Measurements from ENCODE around the gene HEG1.

The HEG1 gene

DNA sequence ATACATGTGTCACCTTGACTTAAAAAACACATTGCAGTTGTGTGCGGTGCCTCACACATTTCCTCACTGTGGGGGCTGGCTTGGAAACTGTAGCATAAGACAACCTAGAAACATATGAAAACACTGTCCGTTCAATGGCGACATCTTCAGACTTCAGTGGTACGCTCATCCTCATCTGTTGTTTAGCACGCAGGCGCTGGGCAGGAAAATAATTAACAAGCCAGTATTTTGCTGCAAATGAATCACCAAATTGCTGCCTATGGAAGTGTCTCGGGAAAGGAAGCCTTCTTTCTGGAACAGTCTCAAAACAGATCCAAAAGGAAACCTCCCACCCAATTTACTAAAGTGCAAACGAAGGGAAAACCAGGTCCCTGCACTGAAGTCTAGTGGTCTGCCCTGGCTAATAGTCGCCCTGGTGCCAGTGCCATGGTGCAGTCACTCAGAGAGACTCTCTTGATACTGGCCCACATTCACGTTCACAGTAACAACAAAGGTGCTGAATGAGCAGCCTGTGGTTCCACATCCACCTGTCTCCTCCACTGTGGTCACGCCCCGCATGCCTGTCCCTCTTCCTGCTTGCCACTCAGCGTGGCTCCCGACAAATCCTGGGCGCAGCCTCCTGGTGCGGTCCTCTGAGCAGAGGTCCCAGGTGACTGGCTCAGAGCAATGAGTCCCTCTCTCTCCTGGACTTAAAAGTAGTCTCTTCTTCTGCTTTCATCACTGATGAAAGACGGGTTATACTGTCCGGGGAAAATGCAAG is 85.7 kb downstream of the HEG1 start:
- H3K27me3 ChIP-seq (ENCODE audit: control insufficient read depth, insufficient read depth, low read length) = no peaks in the 10 kb centered on the region
- H3K4me1 ChIP-seq = no peaks in the 10 kb centered on the region
- H3K9ac ChIP-seq = no peak overlapping the region
- H3K27ac ChIP-seq = no peak overlapping the region
- no peaks in the 10 kb centered on the region for H3K36me3 ChIP-seq (ENCODE audit: control insufficient read depth, insufficient read depth, low read length)
- H3K9me3 ChIP-seq (ENCODE audit: control insufficient read depth, low read length) = no peaks in the 10 kb centered on the region
- no peaks in the 10 kb centered on the region for H3K79me2 ChIP-seq
- no peak overlapping the region for H2AFZ ChIP-seq
- no peak overlapping the region for H3K4me2 ChIP-seq (ENCODE audit: low read length)
- TF ChIP-seq, protein P1, sequence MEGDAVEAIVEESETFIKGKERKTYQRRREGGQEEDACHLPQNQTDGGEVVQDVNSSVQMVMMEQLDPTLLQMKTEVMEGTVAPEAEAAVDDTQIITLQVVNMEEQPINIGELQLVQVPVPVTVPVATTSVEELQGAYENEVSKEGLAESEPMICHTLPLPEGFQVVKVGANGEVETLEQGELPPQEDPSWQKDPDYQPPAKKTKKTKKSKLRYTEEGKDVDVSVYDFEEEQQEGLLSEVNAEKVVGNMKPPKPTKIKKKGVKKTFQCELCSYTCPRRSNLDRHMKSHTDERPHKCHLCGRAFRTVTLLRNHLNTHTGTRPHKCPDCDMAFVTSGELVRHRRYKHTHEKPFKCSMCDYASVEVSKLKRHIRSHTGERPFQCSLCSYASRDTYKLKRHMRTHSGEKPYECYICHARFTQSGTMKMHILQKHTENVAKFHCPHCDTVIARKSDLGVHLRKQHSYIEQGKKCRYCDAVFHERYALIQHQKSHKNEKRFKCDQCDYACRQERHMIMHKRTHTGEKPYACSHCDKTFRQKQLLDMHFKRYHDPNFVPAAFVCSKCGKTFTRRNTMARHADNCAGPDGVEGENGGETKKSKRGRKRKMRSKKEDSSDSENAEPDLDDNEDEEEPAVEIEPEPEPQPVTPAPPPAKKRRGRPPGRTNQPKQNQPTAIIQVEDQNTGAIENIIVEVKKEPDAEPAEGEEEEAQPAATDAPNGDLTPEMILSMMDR (IDR thresholded peaks at IDR 0.05) = no peak
- no peak overlapping the region for H3K4me3 ChIP-seq (ENCODE audit: low read depth, low read length)

DNA sequence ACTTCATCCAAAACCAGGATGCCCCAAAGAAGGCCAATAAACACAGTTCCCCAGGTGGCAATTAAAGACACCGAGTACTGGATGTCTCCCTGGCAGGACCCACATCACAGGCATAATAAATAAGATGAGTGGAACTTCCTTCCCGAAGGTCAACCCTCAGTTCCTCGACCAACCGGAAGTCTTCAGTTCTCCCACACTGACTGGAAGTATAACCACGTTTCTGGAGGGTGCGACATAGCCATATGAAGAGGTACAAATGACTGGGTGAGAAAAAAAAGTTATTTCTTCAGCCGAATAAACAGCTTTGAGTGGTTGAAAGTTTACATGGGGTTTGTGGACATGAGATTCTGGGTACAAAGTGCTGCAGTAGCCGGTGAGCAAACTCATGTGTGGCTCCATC is 86.6 kb downstream of the HEG1 start:
- Histone ChIP-seq H3K9me3 (ENCODE audit: control insufficient read depth, low read length) (no peaks in the 10 kb centered on the region), H3K27ac (no peak overlapping the region), H3K4me3 (ENCODE audit: low read depth, low read length) (no peak overlapping the region), H3K79me2 (no peaks in the 10 kb centered on the region), H3K9ac (no peak overlapping the region), H3K4me1 (no peaks in the 10 kb centered on the region), H3K36me3 (ENCODE audit: control insufficient read depth, insufficient read depth, low read length) (no peaks in the 10 kb centered on the region), H3K27me3 (ENCODE audit: control insufficient read depth, insufficient read depth, low read length) (no peaks in the 10 kb centered on the region), H2AFZ (no peak overlapping the region), H3K4me2 (ENCODE audit: low read length) (no peak overlapping the region)
- TF ChIP-seq, protein P1 (IDR thresholded peaks at IDR 0.05) = no peak

GRCh38 chr3:124967964-124968363 is 87.8 kb downstream of the HEG1 start:
- no peak overlapping the region for H2AFZ ChIP-seq
- no peaks in the 10 kb centered on the region for H3K4me1 ChIP-seq
- H3K9ac ChIP-seq = no peak overlapping the region
- H3K9me3 ChIP-seq (ENCODE audit: control insufficient read depth, low read length) = no peaks in the 10 kb centered on the region
- no peak overlapping the region for H3K4me2 ChIP-seq (ENCODE audit: low read length)
- TF ChIP-seq, protein P1 (IDR thresholded peaks at IDR 0.05) = no peak
- no peak overlapping the region for H3K4me3 ChIP-seq (ENCODE audit: low read depth, low read length)
- no peak overlapping the region for H3K27ac ChIP-seq
- no peaks in the 10 kb centered on the region for H3K79me2 ChIP-seq
- H3K27me3 ChIP-seq (ENCODE audit: control insufficient read depth, insufficient read depth, low read length) = no peaks in the 10 kb centered on the region
- no peaks in the 10 kb centered on the region for H3K36me3 ChIP-seq (ENCODE audit: control insufficient read depth, insufficient read depth, low read length)

GRCh38 chr3:124966521-124967445 is 89.0 kb downstream of the HEG1 start:
- Histone ChIP-seq H3K79me2 (no peaks in the 10 kb centered on the region), H3K27me3 (ENCODE audit: control insufficient read depth, insufficient read depth, low read length) (no peaks in the 10 kb centered on the region), H2AFZ (no peak overlapping the region), H3K9me3 (ENCODE audit: control insufficient read depth, low read length) (no peaks in the 10 kb centered on the region), H3K9ac (no peak overlapping the region), H3K4me2 (ENCODE audit: low read length) (no peak overlapping the region), H3K27ac (no peak overlapping the region), H3K4me1 (no peaks in the 10 kb centered on the region), H3K4me3 (ENCODE audit: low read depth, low read length) (no peak overlapping the region), H3K36me3 (ENCODE audit: control insufficient read depth, insufficient read depth, low read length) (no peaks in the 10 kb centered on the region)
- TF ChIP-seq, protein P1 (IDR thresholded peaks at IDR 0.05) = no peak

Data from parathyroid adenoma (tissue), 2 donors.